ENCODE results near the gene UBL4B.

UBL4B gene

DNA sequence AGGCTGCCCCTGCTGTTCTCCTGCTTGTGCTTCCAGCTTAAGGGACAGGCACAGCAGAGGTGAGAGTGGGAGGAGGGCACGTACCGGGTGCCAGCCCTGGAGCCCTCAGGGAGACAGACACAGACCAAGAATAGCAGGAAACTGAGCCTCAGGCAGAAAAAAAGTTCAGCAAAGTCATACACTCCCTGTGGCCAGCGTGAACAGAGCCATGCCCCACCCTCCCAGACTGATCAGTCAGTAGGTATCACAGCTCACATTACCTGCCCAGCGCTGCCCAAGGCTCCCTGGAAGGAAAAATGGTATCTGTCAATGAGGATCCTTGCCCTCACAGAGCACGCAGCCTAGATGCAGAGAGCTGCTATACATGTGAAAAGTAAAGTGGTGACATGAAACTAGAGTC lies 1.3 kb downstream of the UBL4B start:
- Histone ChIP-seq H3K36me3 (ENCODE audit: control insufficient read depth, insufficient read depth, low read length) (no peaks in the 10 kb centered on the region), H3K27ac (ENCODE audit: insufficient read depth, low read length, poor library complexity, severe bottlenecking) (no peak overlapping the region), H3K9me3 (ENCODE audit: control insufficient read depth, low read length) (no peaks in the 10 kb centered on the region), H3K27me3 (replicated peaks; ENCODE audit: control insufficient read depth, insufficient read depth, low read length, poor library complexity, severe bottlenecking) (no peaks in the 10 kb centered on the region), H3K4me3 (ENCODE audit: insufficient read depth, low read depth, low read length, poor library complexity, severe bottlenecking) (no peak overlapping the region), H3K4me1 (ENCODE audit: control insufficient read depth, insufficient read depth, low read length, poor library complexity, severe bottlenecking) (no peaks in the 10 kb centered on the region)
- no peak for DNase-seq

DNA sequence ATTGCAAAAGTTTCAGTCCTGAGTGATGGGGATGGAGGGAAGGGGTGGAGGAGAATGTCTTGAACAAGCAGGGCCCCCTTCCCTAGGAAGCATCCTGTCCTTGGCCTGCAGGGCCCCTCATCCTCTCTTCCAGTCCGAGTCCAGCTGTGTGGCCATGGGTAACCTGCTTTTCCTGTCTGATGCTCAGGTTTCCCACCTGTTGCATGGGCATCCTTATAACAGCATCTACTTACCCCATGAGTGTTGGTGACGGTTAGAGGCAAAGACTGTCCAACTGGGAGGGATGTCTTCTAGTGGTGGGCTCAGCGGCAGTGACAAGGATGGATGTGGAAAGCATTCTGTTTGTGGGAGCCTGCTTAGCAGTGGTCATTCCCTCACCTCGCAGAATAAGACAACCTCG lies 1.9 kb downstream of the UBL4B start:
- Histone ChIP-seq H3K4me3 (ENCODE audit: insufficient read depth, low read depth, low read length, poor library complexity, severe bottlenecking) (no peak overlapping the region), H3K27me3 (replicated peaks; ENCODE audit: control insufficient read depth, insufficient read depth, low read length, poor library complexity, severe bottlenecking) (no peaks in the 10 kb centered on the region), H3K27ac (ENCODE audit: insufficient read depth, low read length, poor library complexity, severe bottlenecking) (no peak overlapping the region), H3K9me3 (ENCODE audit: control insufficient read depth, low read length) (no peaks in the 10 kb centered on the region), H3K4me1 (ENCODE audit: control insufficient read depth, insufficient read depth, low read length, poor library complexity, severe bottlenecking) (no peaks in the 10 kb centered on the region), H3K36me3 (ENCODE audit: control insufficient read depth, insufficient read depth, low read length) (no peaks in the 10 kb centered on the region)
- no peak for DNase-seq

DNA sequence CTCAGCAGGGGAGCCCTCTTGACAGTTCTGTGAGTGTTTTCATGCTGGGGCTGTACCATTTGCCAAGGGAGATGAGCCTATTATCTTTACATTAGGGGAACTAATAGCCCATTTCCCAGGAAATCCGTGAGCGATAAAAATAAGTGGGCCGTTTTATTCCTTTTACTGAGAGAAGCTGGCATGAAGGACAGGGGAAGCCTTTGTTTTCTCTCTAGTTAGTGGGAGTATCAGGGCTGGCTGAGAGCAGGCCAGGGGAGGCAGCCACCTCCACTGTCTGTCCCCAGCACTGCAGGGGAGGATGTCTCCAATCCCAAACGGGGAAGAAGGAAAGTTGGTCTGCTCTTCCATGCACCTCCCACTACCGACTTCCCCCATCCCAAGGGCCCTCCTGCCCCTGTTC lies 2.5 kb downstream of the UBL4B start:
- no peaks in the 10 kb centered on the region for H3K4me1 ChIP-seq (ENCODE audit: control insufficient read depth, insufficient read depth, low read length, poor library complexity, severe bottlenecking)
- no peaks in the 10 kb centered on the region for H3K9me3 ChIP-seq (ENCODE audit: control insufficient read depth, low read length)
- H3K36me3 ChIP-seq (ENCODE audit: control insufficient read depth, insufficient read depth, low read length): no peaks in the 10 kb centered on the region
- H3K27ac ChIP-seq (ENCODE audit: insufficient read depth, low read length, poor library complexity, severe bottlenecking): no peak overlapping the region
- DNase-seq: no peak
- H3K4me3 ChIP-seq (ENCODE audit: insufficient read depth, low read depth, low read length, poor library complexity, severe bottlenecking): no peak overlapping the region
- no peaks in the 10 kb centered on the region for H3K27me3 ChIP-seq (replicated peaks; ENCODE audit: control insufficient read depth, insufficient read depth, low read length, poor library complexity, severe bottlenecking)

DNA sequence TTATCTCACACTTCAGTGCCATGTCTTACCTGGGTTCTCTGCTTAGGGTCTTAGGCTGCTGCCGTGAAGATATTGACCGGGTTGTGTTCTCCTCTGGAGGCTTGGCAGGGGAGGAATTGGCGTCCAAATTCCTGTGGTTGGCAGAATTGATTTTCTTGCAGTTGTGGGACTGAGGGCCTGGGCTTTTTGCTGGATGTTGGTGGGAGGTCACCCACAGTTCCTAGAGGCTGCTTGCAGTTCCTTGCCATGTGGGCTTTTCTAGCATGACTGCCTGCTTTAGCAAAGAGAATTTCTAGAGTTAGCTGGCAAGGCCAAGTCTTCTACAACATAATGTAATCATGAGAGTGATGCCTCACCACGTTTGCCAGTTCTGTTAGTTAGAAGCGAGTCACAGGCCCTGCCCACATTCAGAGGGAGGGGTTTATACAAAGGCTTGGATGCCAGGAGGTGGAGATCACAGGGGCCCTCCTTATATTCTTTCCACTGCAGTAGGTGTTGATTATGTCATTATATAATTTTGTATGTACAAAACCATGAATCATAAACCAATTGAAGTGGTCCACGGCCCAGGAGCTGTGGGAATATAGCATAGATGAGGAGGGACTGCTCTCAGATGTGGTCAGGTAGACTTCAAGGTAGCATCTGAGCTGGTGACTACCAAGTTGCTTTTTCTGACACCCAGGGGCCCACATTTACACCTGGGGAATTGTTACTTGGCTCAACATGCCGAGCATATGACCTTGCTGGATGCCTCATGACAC lies 6.6 kb downstream of the UBL4B start:
- H3K4me1 ChIP-seq (ENCODE audit: control insufficient read depth, insufficient read depth, low read length, poor library complexity, severe bottlenecking): no peaks in the 10 kb centered on the region
- no peak overlapping the region for H3K27ac ChIP-seq (ENCODE audit: insufficient read depth, low read length, poor library complexity, severe bottlenecking)
- H3K4me3 ChIP-seq (ENCODE audit: insufficient read depth, low read depth, low read length, poor library complexity, severe bottlenecking): no peak overlapping the region
- H3K36me3 ChIP-seq (ENCODE audit: control insufficient read depth, insufficient read depth, low read length): no peaks in the 10 kb centered on the region
- no peaks in the 10 kb centered on the region for H3K9me3 ChIP-seq (ENCODE audit: control insufficient read depth, low read length)
- no peaks in the 10 kb centered on the region for H3K27me3 ChIP-seq (replicated peaks; ENCODE audit: control insufficient read depth, insufficient read depth, low read length, poor library complexity, severe bottlenecking)
- no peak for DNase-seq

DNA sequence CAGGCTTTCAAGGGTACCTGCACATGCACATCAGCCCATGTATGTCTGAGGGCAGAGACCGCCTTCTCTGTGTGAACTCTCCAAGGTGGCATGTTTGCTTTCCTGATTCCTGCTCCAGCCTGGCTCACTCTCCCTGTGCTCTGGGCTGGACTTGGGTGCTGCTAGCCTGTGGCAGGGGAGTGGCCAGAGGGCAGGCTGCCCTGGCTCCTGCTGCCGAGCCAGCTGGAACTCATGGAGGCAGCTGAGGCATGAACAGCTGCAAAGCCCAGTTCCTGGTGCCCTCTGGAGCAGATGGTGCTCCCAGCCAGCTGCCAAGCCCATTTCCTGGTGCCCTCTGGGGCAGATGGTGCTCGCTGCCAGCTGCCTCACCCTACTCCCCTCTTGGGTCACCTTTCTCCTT lies 7.6 kb downstream of the UBL4B start:
- DNase-seq: no peak
- Histone ChIP-seq H3K4me1 (ENCODE audit: control insufficient read depth, insufficient read depth, low read length, poor library complexity, severe bottlenecking) (no peaks in the 10 kb centered on the region), H3K36me3 (ENCODE audit: control insufficient read depth, insufficient read depth, low read length) (no peaks in the 10 kb centered on the region), H3K4me3 (ENCODE audit: insufficient read depth, low read depth, low read length, poor library complexity, severe bottlenecking) (no peak overlapping the region), H3K9me3 (ENCODE audit: control insufficient read depth, low read length) (no peaks in the 10 kb centered on the region), H3K27me3 (replicated peaks; ENCODE audit: control insufficient read depth, insufficient read depth, low read length, poor library complexity, severe bottlenecking) (no peaks in the 10 kb centered on the region), H3K27ac (ENCODE audit: insufficient read depth, low read length, poor library complexity, severe bottlenecking) (no peak overlapping the region)

DNA sequence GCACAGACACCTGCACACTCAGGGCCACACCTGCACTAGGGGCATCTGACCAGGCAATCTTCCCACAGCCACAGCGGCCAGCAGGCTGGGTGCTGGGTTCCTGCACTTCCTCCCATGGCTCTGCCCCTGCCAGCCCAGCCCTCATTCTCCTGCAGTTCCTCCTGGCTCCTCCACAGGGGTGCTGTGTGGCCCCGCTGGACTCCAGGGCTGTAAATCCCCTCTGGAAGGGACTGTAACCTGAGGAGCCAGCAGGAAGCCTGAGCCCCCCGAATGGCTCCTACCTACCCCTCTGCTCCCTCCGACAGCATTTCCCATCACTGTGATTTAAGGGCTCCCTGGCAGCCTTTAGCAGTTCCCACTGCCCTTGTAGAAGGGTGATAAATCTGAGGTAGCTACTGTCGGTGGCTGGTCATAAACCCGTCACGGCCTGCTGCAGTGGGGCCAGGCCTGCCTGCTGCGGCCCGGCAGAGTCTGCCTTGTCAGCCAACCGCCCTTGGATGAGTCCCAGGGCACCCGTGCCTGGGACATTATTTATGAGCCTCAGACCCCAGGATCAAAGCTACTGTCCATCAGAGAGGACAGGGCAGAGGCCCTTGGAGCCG lies 8.8 kb downstream of the UBL4B start:
- Histone ChIP-seq H3K9me3 (ENCODE audit: control insufficient read depth, low read length) (no peaks in the 10 kb centered on the region), H3K4me3 (ENCODE audit: insufficient read depth, low read depth, low read length, poor library complexity, severe bottlenecking) (no peak overlapping the region), H3K36me3 (ENCODE audit: control insufficient read depth, insufficient read depth, low read length) (no peaks in the 10 kb centered on the region), H3K4me1 (ENCODE audit: control insufficient read depth, insufficient read depth, low read length, poor library complexity, severe bottlenecking) (no peaks in the 10 kb centered on the region), H3K27me3 (replicated peaks; ENCODE audit: control insufficient read depth, insufficient read depth, low read length, poor library complexity, severe bottlenecking) (no peaks in the 10 kb centered on the region), H3K27ac (ENCODE audit: insufficient read depth, low read length, poor library complexity, severe bottlenecking) (no peak overlapping the region)
- DNase-seq: no peak

DNA sequence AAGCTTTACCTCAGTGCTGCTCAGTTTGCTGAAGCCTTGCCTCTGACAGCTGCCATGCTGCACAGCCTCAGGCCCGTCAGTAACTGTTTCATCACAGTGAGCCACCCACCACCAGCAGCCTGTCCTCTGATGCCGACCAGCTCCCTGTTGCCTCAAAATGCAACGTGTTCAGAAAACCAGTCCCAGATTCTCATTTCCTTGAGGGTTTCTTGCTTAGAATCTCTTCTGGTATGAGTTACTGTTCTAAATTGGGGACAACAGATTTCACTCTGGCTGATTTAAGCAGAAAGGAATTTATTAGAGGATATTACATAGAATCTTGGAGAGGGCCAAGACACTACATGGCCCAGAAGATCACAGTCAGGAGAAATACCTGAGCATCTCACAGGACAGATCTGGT lies 11.0 kb downstream of the UBL4B start:
- Histone ChIP-seq H3K4me3 (ENCODE audit: insufficient read depth, low read depth, low read length, poor library complexity, severe bottlenecking) (no peak overlapping the region), H3K36me3 (ENCODE audit: control insufficient read depth, insufficient read depth, low read length) (no peaks in the 10 kb centered on the region), H3K9me3 (ENCODE audit: control insufficient read depth, low read length) (no peaks in the 10 kb centered on the region), H3K4me1 (ENCODE audit: control insufficient read depth, insufficient read depth, low read length, poor library complexity, severe bottlenecking) (no peaks in the 10 kb centered on the region), H3K27ac (ENCODE audit: insufficient read depth, low read length, poor library complexity, severe bottlenecking) (no peak overlapping the region), H3K27me3 (replicated peaks; ENCODE audit: control insufficient read depth, insufficient read depth, low read length, poor library complexity, severe bottlenecking) (no peaks in the 10 kb centered on the region)
- no peak for DNase-seq

DNA sequence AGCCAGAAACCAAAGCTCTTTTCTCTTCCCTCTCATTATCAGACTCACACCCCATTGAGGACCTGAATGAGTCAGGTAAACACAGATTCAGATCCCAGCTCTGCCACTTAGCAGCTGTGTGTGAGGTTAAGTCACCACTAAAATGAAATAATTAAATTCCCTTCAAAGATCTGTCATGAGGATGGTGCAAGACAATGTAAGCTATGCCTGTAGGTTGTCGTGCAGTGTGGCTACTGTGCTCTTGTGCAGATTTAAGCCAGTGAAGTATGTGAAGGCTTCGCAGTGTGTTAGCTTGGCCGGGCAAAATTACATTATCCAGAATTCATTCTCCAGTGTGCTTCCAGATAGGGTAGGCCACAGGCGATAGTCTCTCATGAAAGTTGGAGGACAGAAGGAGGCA lies 13.6 kb downstream of the UBL4B start:
- no peak overlapping the region for H3K27ac ChIP-seq (ENCODE audit: insufficient read depth, low read length, poor library complexity, severe bottlenecking)
- no peaks in the 10 kb centered on the region for H3K9me3 ChIP-seq (ENCODE audit: control insufficient read depth, low read length)
- peaks cover 8% of the 10 kb centered on the region for H3K27me3 ChIP-seq (replicated peaks; ENCODE audit: control insufficient read depth, insufficient read depth, low read length, poor library complexity, severe bottlenecking)
- peaks cover 4% of the 10 kb centered on the region for H3K4me1 ChIP-seq (ENCODE audit: control insufficient read depth, insufficient read depth, low read length, poor library complexity, severe bottlenecking)
- DNase-seq: no peak
- H3K36me3 ChIP-seq (ENCODE audit: control insufficient read depth, insufficient read depth, low read length): no peaks in the 10 kb centered on the region
- H3K4me3 ChIP-seq (ENCODE audit: insufficient read depth, low read depth, low read length, poor library complexity, severe bottlenecking): no peak overlapping the region

DNA sequence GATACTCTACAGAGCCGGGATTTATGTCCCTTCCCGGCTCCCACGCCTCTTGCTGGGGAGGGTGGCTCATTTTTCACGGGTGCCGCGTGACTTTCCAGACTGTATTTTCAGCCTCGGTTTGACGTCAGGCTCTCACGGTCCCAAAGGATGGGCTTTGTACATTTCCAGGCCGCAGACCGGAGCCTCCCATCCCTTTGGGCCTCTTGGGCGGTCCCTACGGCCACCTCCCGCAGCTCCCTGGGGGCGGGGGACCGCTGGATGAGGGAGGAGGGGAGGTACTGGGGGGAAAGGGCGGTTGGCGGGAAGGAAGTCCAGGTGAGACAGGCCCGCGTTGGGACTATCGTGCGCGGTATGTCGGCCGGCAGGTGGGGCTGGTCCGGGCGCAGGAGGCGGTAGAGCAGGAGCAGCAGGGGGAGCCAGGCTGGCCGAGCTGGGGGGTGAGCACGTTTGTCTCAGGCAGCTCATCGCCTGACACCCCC lies 17.9 kb downstream of the UBL4B start:
- Histone ChIP-seq H3K9me3 (ENCODE audit: control insufficient read depth, low read length) (no peaks in the 10 kb centered on the region), H3K27ac (ENCODE audit: insufficient read depth, low read length, poor library complexity, severe bottlenecking) (no peak overlapping the region), H3K4me3 (ENCODE audit: insufficient read depth, low read depth, low read length, poor library complexity, severe bottlenecking) (no peak overlapping the region), H3K27me3 (replicated peaks; ENCODE audit: control insufficient read depth, insufficient read depth, low read length, poor library complexity, severe bottlenecking) (peaks cover 11% of the 10 kb centered on the region), H3K4me1 (ENCODE audit: control insufficient read depth, insufficient read depth, low read length, poor library complexity, severe bottlenecking) (peaks cover 4% of the 10 kb centered on the region), H3K36me3 (ENCODE audit: control insufficient read depth, insufficient read depth, low read length) (no peaks in the 10 kb centered on the region)
- DNase-seq: no peak

DNA sequence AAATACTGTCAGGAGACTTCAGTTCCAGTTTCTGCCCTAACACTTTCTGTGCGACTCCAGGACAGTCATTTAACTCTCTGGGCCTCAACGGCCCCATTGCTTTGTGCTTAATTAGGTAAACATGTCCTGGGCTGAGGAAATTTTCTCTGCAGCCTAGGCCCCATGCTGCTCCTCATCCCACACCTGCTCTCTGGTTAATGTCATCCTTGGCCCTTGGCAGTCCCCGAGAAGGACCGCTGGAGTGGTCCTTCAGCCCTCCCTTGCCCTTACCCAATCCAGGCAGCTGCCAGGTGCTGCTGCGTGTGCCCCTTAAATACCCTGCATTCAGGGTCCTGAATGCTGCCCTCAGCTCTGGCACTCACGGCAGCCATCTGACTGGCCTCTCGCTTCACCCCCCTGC lies 18.7 kb downstream of the UBL4B start:
- no peak overlapping the region for H3K4me3 ChIP-seq (ENCODE audit: insufficient read depth, low read depth, low read length, poor library complexity, severe bottlenecking)
- H3K27ac ChIP-seq (ENCODE audit: insufficient read depth, low read length, poor library complexity, severe bottlenecking): no peak overlapping the region
- H3K27me3 ChIP-seq (replicated peaks; ENCODE audit: control insufficient read depth, insufficient read depth, low read length, poor library complexity, severe bottlenecking): peaks cover 11% of the 10 kb centered on the region
- peaks cover 4% of the 10 kb centered on the region for H3K4me1 ChIP-seq (ENCODE audit: control insufficient read depth, insufficient read depth, low read length, poor library complexity, severe bottlenecking)
- DNase-seq: no peak
- H3K9me3 ChIP-seq (ENCODE audit: control insufficient read depth, low read length): no peaks in the 10 kb centered on the region
- H3K36me3 ChIP-seq (ENCODE audit: control insufficient read depth, insufficient read depth, low read length): no peaks in the 10 kb centered on the region

All from effector memory CD4-positive, alpha-beta T cell (primary cell).